Keratinocyte (primary cell): ENCODE results near the gene SORBS1. TPM values are rescaled to one million over a fixed set of nuclear protein-coding genes. Genes with fewer than 3 reads are reported as not detected.

Experiments
- DNase-seq: peaks from one replicate; pipeline ENCODE4 v3.0.0-alpha.2; 2011; ENCODE audit warnings: low read depth, missing footprints, low spot score
- FAIRE-seq: peaks from 2 replicates; lab custom pipeline; 2011; peaks lifted over from hg19 to GRCh38; lab: Jason Lieb, UNC
- H2AFZ ChIP-seq: 2 replicates; pipeline ENCODE4 v1.6.0; 2012; ENCODE audit warnings: low read length, control low read depth, inconsistent platforms; ENCODE audit not compliant: control insufficient read depth
- H3K27ac ChIP-seq: 2 replicates; pipeline ENCODE4 v1.5.1; 2011; ENCODE audit warnings: low read length; ENCODE audit not compliant: control insufficient read depth, insufficient read depth
- H3K27me3 ChIP-seq: 3 replicates; pipeline ENCODE4 v1.6.0; 2011; ENCODE audit warnings: low read length; ENCODE audit not compliant: control insufficient read depth, insufficient read depth; ENCODE audit errors: extremely low read depth
- H3K36me3 ChIP-seq, 2 experiments: 2 replicates in 1 of 2; 3 replicates in 1 of 2; pipeline ENCODE4 v1.5.1; 2011; ENCODE audit warnings: low read length in 2 of 2, mild to moderate bottlenecking in 1 of 2; ENCODE audit not compliant: control insufficient read depth in 2 of 2, insufficient read depth in 2 of 2; ENCODE audit errors: extremely low read depth in 1 of 2
- H3K4me1 ChIP-seq: 3 replicates; pipeline ENCODE4 v1.5.1; 2011; ENCODE audit warnings: low read length; ENCODE audit not compliant: control insufficient read depth, insufficient read depth; ENCODE audit errors: extremely low read depth
- H3K4me2 ChIP-seq: 3 replicates; pipeline ENCODE4 v1.6.0; 2011; ENCODE audit warnings: low read depth, low read length; ENCODE audit not compliant: control insufficient read depth, insufficient read depth; ENCODE audit errors: extremely low read depth
- H3K4me3 ChIP-seq, 3 experiments: fragments of 200-600 bp in 1 of 3; sonication (generic) in 1 of 3; 2 replicates in 2 of 3; 3 replicates in 1 of 3; pipeline ENCODE4 v1.5.1; 2011 to 2016; ENCODE audit warnings: low read length in 3 of 3, mild to moderate bottlenecking in 3 of 3, control low read depth in 2 of 3, inconsistent platforms in 1 of 3, low read depth in 1 of 3, mixed read lengths in 1 of 3, mixed run types in 1 of 3, moderate library complexity in 1 of 3; ENCODE audit not compliant: control insufficient read depth in 2 of 3, insufficient read depth in 2 of 3; ENCODE audit errors: extremely low read depth in 1 of 3
- H3K79me2 ChIP-seq: 2 replicates; pipeline ENCODE4 v1.6.0; 2012; ENCODE audit warnings: low read length; ENCODE audit not compliant: control insufficient read depth, insufficient read depth
- H3K9ac ChIP-seq: 3 replicates; pipeline ENCODE4 v1.6.0; 2011; ENCODE audit warnings: low read length; ENCODE audit not compliant: control insufficient read depth, insufficient read depth; ENCODE audit errors: extremely low read depth
- H3K9me1 ChIP-seq: 3 replicates; pipeline ENCODE4 v1.6.0; 2011; ENCODE audit warnings: low read length; ENCODE audit not compliant: control insufficient read depth, insufficient read depth; ENCODE audit errors: extremely low read depth
- H3K9me3 ChIP-seq: 2 replicates; pipeline ENCODE4 v1.5.1; 2012; ENCODE audit warnings: low read depth, low read length; ENCODE audit not compliant: control insufficient read depth
- H4K20me1 ChIP-seq: 3 replicates; pipeline ENCODE4 v1.6.0; 2011; ENCODE audit warnings: low read length; ENCODE audit not compliant: control insufficient read depth, insufficient read depth; ENCODE audit errors: extremely low read depth
- EZH2 ChIP-seq: IDR thresholded peaks from one replicate; pipeline ENCODE4 v1.6.1; 2012; ENCODE audit warnings: inconsistent platforms, mild to moderate bottlenecking, low read length, moderate library complexity
- dilution Hi-C: fragments of 300-500 bp; cut with MboI; formaldehyde crosslinking; loops from one replicate; pipeline ENCODE4 v1.7.0; 2020; ENCODE audit warnings: low sequenced_read_pairs; ENCODE audit not compliant: extremely low pct_ligation_motif_present
- polyA plus RNA-seq, 5 experiments: library from polyadenylated mRNA; depleted of rRNA in 3 of 5; stranded (reverse) in 3 of 5; stranded (forward) in 1 of 5; unstranded in 1 of 5; fragments of >200 nt; gene quantifications; 1 replicate in 1 of 5; 2 replicates in 3 of 5; 3 replicates in 1 of 5; pipeline versions ENCODE4 v1.2.1 to v1.2.3, GENCODE V29; 2011 to 2012; ENCODE audit warnings: missing spikeins in 2 of 5, low read depth in 1 of 5, low replicate concordance in 1 of 5
- TF ChIP-seq, protein P1 (sequence below), 3 experiments: IDR thresholded peaks in 1 of 3; conservative IDR thresholded peaks in 1 of 3; optimal IDR thresholded peaks in 1 of 3; 2 replicates in 2 of 3; 3 replicates in 1 of 3; pipeline versions ENCODE3 to v1.5.1; 2011; ENCODE audit warnings: low read length in 3 of 3, mild to moderate bottlenecking in 3 of 3, moderate library complexity in 2 of 3, control low read depth in 1 of 3, inconsistent platforms in 1 of 3; ENCODE audit not compliant: insufficient read depth in 2 of 3; ENCODE audit errors: extremely low read depth in 1 of 3

The SORBS1 gene
- polyA plus RNA-seq, 1 donor (not counting 4 experiments of a cell fraction or from before 2014, with no cell fraction given): 0.42 TPM

DNA sequence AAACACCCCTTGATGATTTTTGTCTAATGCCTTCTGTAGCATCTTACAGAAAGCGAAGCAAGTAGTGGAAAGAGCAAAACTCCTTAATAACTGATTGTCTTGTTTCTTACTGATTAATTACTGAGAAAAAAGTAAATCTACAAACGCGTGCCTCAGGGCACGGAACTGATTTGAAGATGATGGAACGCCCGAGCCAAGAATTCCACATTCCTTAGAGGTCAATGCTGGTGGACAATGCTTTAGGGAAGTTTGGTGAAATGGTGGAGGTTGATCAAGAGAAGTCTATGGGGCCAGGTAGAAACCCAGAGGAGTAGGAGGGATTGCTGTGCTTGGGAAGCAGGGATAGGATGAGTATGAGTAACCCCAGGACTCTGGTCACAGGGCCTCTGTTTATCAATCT lies 5.0 kb upstream of the SORBS1 start:
- FAIRE-seq: no peak
- no peak overlapping the region for H3K9ac ChIP-seq
- dilution Hi-C loops: no loop called here

DNA sequence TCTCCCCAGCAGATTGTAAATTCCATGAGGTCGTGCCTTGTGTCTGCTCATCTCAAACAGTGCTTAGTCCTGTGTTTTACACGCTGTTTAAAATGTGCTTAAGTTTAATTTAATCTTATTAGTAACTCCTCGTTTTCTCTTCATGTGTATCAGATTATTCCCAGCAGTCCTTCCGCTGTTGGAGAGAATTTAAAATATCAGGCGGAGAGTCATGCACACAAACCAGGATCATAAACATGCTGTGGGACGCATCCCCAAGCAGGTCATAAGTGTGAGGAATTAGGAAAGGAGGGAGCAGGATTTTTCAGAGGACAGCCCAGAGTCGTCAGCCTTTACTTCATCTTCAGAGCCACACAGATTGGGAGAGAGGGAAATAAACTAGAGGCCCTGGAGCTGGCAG lies 4.2 kb upstream of the SORBS1 start:
- Histone ChIP-seq H4K20me1 (no peaks in the 10 kb centered on the region), H3K4me2 (no peak overlapping the region), H3K36me3 (no peaks in the 10 kb centered on the region), H3K79me2 (no peaks in the 10 kb centered on the region), H3K9ac (no peak overlapping the region), H3K27ac (no peak overlapping the region), H3K27me3 (no peaks in the 10 kb centered on the region), H3K9me1 (no peaks in the 10 kb centered on the region), H2AFZ (no peak overlapping the region), H3K9me3 (no peaks in the 10 kb centered on the region), H3K4me3 (no peak overlapping the region), H3K4me1 (peaks cover 2% of the 10 kb centered on the region)
- TF ChIP-seq, protein P1, sequence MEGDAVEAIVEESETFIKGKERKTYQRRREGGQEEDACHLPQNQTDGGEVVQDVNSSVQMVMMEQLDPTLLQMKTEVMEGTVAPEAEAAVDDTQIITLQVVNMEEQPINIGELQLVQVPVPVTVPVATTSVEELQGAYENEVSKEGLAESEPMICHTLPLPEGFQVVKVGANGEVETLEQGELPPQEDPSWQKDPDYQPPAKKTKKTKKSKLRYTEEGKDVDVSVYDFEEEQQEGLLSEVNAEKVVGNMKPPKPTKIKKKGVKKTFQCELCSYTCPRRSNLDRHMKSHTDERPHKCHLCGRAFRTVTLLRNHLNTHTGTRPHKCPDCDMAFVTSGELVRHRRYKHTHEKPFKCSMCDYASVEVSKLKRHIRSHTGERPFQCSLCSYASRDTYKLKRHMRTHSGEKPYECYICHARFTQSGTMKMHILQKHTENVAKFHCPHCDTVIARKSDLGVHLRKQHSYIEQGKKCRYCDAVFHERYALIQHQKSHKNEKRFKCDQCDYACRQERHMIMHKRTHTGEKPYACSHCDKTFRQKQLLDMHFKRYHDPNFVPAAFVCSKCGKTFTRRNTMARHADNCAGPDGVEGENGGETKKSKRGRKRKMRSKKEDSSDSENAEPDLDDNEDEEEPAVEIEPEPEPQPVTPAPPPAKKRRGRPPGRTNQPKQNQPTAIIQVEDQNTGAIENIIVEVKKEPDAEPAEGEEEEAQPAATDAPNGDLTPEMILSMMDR (optimal IDR thresholded peaks at IDR 0.05 in 1 of 3, IDR thresholded peaks at IDR 0.05 in 1 of 3, conservative IDR thresholded peaks at IDR 0.05 in 1 of 3; ENCODE audit: extremely low read depth in 1 of 3, insufficient read depth in 2 of 3, low read length in 3 of 3): no peak
- no peak for TF ChIP-seq EZH2
- DNase-seq (no peak), FAIRE-seq (no peak)
- dilution Hi-C loops: no loop called here

More for the DNA sequence above, 5.0 kb upstream of the SORBS1 start:
- H3K27ac ChIP-seq: no peak overlapping the region
- H4K20me1 ChIP-seq: no peaks in the 10 kb centered on the region
- H3K4me2 ChIP-seq: no peak overlapping the region
- no peak overlapping the region for H3K4me3 ChIP-seq
- no peak for TF ChIP-seq EZH2
- TF ChIP-seq, protein P1 (optimal IDR thresholded peaks at IDR 0.05 in 1 of 3, IDR thresholded peaks at IDR 0.05 in 1 of 3, conservative IDR thresholded peaks at IDR 0.05 in 1 of 3; ENCODE audit: extremely low read depth in 1 of 3, insufficient read depth in 2 of 3, low read length in 3 of 3): no peak
- H3K9me3 ChIP-seq: no peaks in the 10 kb centered on the region
- H3K4me1 ChIP-seq: no peaks in the 10 kb centered on the region
- no peaks in the 10 kb centered on the region for H3K9me1 ChIP-seq
- H3K36me3 ChIP-seq: no peaks in the 10 kb centered on the region
- H3K27me3 ChIP-seq: no peaks in the 10 kb centered on the region
- no peaks in the 10 kb centered on the region for H3K79me2 ChIP-seq
- no peak overlapping the region for H2AFZ ChIP-seq
- DNase-seq: no peak
